GM12801 (cell line): Measurements from ENCODE around the gene CDPF1.

ENCODE experiments used
- TF ChIP-seq, protein P1 (sequence below): IDR thresholded peaks from one replicate; pipeline ENCODE4 v1.5.1; 2011; ENCODE audit warnings: control low read depth; ENCODE audit not compliant: insufficient read length; ENCODE audit errors: extremely low read depth

CDPF1 gene

DNA sequence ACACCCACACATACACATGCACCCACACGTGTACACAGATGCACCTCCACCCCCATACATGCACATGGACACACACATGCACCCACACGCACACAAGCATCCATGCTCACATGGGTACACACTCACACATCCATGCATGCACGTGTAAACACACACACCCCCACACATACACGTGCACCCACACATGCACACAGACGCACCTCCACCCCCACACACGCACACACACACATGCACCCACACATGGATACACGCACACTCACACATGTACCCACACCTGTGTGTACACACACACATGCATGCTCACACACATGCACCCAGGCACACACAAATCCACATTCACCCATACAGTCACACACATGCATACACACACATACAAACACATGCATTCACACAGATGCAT lies 24.5 kb downstream of the CDPF1 start:
- TF ChIP-seq, protein P1, sequence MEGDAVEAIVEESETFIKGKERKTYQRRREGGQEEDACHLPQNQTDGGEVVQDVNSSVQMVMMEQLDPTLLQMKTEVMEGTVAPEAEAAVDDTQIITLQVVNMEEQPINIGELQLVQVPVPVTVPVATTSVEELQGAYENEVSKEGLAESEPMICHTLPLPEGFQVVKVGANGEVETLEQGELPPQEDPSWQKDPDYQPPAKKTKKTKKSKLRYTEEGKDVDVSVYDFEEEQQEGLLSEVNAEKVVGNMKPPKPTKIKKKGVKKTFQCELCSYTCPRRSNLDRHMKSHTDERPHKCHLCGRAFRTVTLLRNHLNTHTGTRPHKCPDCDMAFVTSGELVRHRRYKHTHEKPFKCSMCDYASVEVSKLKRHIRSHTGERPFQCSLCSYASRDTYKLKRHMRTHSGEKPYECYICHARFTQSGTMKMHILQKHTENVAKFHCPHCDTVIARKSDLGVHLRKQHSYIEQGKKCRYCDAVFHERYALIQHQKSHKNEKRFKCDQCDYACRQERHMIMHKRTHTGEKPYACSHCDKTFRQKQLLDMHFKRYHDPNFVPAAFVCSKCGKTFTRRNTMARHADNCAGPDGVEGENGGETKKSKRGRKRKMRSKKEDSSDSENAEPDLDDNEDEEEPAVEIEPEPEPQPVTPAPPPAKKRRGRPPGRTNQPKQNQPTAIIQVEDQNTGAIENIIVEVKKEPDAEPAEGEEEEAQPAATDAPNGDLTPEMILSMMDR: no peak

DNA sequence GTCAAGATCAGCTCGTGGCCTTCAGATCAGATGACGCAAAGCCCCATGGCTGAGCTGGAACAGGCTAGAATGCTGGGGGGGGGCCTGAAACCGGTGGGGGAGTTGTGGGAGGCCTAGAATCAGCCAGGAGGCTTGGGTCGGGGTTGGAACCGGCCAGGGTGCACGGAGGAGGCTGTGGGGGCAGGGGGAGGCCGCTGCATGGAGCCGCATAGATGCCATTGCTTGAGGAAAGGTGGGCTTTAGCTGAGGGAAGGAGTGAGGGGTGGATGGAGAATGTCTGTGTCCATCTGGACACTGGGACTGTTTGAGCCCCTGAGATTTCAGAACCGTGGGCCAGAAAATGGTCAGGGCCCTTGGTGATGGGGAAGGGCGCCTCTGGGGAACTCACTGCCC lies 25.2 kb downstream of the CDPF1 start:
- TF ChIP-seq, protein P1: no peak

DNA sequence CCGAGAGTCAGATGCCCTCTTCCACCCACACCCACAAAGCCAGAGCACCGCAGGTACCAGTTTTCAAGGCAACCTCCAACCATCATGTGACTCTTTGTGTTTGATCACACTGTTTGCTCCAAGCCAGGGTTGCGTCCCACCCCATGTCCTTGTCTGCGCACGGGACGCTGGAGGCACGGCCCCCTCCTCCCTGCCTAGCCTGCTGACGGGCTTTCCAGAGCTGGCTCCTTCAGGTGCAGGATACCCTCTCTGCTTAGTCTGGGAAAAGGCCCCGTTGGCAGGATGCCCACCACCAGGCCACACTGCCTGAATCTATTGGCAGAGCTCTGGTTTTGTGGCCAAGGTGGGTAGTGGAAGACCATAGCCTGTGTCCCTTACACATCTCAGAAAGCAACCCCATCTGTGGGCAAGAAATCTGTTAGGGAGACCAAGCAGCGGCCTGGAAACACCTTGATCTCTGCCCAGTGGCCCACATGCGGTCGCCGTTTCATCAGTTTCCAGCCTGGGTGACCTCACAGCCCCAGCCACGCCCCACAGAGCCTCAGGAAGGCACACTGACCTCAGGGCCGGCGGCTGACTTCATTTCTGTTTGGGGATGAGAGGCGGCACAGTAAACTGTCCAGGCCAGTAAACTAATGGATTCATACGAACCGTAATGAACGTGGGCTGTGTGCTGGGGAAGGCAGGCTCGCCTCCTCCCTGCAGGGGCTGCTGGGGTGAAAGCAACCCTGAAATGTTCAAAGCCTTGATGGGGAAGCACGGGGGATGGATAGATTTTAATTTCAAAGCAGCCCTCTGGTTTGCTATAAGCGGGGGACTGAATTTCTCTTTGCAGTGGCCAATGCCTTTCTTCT lies 25.8 kb downstream of the CDPF1 start:
- TF ChIP-seq, protein P1: no peak

DNA sequence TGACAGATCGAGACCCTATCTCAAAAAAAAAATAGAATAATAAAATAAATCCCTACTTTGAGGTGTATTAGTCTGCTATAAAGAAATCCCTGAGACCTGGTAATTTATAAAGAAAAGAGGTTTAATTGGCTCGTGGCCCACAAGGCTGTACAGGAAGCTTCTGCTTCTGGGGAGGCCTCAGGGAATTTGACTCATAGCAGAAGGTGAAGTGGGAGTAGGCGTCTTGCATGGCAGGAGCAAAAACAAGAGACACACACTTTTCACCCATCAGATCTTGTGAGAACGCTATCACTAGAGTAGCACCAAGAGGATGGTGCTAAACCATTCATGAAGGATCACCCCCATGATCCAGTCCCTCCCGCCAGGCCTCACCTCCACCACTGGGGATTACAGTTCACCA lies 29.2 kb downstream of the CDPF1 start:
- TF ChIP-seq, protein P1: no peak

DNA sequence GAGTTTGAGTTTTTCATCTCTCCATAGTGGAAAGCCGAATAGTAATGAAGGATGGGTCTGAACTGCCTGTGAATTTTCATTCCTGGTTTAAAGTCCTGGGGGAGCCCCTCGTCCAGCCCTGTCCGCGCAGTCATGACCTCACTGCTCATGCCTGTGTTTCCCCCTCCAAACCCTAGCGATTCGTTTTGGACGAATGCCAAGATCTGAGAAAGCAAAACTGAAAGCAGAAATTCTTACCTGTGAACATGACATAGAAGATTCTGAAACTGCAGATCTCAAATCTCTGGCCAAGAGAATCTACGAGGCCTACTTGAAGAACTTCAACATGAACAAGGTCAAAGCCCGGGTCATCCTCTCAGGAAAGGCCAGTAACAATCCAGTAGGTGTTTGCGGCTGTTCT lies 30.5 kb downstream of the CDPF1 start:
- TF ChIP-seq, protein P1: no peak

DNA sequence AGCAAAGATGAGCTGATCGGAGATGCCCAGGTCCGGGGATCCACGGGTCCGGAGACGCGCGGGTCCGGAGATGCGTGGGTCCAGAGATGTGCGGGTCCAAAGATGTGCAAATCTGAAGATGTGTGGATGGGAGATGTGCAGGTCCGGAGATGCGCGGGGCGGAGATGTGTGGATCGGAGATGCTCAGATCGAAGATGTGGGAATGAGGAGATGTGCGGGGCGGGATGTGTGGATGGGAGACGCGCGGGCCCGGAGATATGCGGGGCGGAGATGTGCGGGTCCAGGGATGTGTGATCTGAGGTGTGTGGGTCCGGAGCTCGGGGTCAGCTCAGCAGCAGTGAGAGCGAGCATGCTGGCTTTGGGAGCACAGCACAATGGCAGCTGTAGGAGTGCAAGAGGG lies 35.5 kb downstream of the CDPF1 start:
- TF ChIP-seq, protein P1: no peak

DNA sequence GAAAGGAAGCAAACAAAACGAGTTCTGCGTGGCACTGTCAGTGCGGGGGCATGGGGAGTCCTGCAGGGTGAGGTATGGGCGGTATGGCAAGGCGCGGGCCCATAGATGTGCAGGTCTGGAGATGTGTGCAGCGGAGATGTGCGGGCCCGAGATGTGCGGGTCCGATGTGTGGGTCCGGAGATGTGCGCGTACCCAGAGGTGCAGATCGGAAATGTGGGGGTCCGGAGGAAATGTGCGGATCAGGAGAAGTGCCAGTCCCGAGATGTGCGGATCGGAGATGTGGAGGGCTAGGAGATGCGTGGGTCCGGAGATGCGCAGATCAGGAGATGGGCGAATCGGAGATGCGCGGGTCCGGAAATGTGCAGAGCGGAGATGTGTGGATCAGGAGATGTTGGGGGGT lies 35.9 kb downstream of the CDPF1 start:
- TF ChIP-seq, protein P1: no peak
